HepG2 (cell line): ENCODE results near the gene ACBD7. TPM values are rescaled to one million over a fixed set of nuclear protein-coding genes. Genes with fewer than 3 reads are reported as not detected.

ENCODE experiments used
- ATAC-seq: fragments of 200-7000 bp; cut with Tn5 transposase; 3 replicates; pipeline ENCODE4 v1.9.1; 2020; ENCODE audit warnings: mild to moderate bottlenecking, moderate library complexity
- BruUV-seq: library from RNA; stranded (reverse); fragments of 400-500 nt; replicated peaks from 2 replicates; lab custom pipeline; 2021; lab: Mats Ljungman, UMichigan
- CTCF ChIA-PET: fragments of 300-600 bp; formaldehyde crosslinking; extraction: SDS; loops from one replicate; lab custom pipeline; 2021; ENCODE audit warnings: low total read pairs, inconsistent platforms, low intra/inter-chr PET ratio; lab: Yijun Ruan, JAX
- POLR2A ChIA-PET: fragments of 350-600 bp; sonication (Branson Sonifier 250); formaldehyde crosslinking; loops from one replicate; lab custom pipeline; 2020; ENCODE audit warnings: antibody characterized with exemption, inconsistent platforms; lab: Yijun Ruan, JAX
- DNase-seq: peaks from one replicate; pipeline ENCODE4 v3.0.0-alpha.2; 2015; ENCODE audit warnings: low spot score
- FAIRE-seq: peaks from 3 replicates; lab custom pipeline; 2011; peaks lifted over from hg19 to GRCh38; lab: Jason Lieb, UNC
- H2AFZ ChIP-seq: one replicate; pipeline ENCODE4 v1.6.1; 2011; ENCODE audit warnings: low read length, inconsistent platforms
- H3K27ac ChIP-seq: fragments of 300-600 bp; 3 replicates; pipeline ENCODE4 v1.8.0; 2011; ENCODE audit warnings: mixed run types, mild to moderate bottlenecking, mixed read lengths, low read length, inconsistent platforms; ENCODE audit not compliant: insufficient read depth; ENCODE audit errors: extremely low read length
- H3K27me3 ChIP-seq, 2 experiments: fragments of 200-600 bp in 1 of 2; 2 replicates in 1 of 2; 3 replicates in 1 of 2; pipeline versions ENCODE4 v1.6.0 to v1.8.0; 2011; ENCODE audit warnings: low read length in 2 of 2, mild to moderate bottlenecking in 2 of 2, moderate library complexity in 2 of 2, inconsistent platforms in 1 of 2; ENCODE audit not compliant: insufficient read depth in 2 of 2, control insufficient read depth in 1 of 2
- H3K36me3 ChIP-seq, 2 experiments: fragments of 200-600 bp in 1 of 2; replicated peaks in 1 of 2; 2 replicates in 1 of 2; 3 replicates in 1 of 2; pipeline versions ENCODE4 v1.5.1 to v1.8.0; 2011; ENCODE audit warnings: low read length in 2 of 2, inconsistent platforms in 1 of 2; ENCODE audit not compliant: insufficient read depth in 2 of 2, control insufficient read depth in 1 of 2
- H3K4me1 ChIP-seq: 2 replicates; pipeline ENCODE4 v1.5.1; 2012; ENCODE audit warnings: low read length, inconsistent platforms; ENCODE audit not compliant: insufficient read depth
- H3K4me2 ChIP-seq: 2 replicates; pipeline ENCODE4 v1.6.0; 2011; ENCODE audit warnings: low read depth, low read length, inconsistent platforms
- H3K4me3 ChIP-seq, 3 experiments: fragments of 200-600 bp in 1 of 3; sonication (generic), shearing (Covaris generic) in 1 of 3; replicated peaks in 1 of 3; 2 replicates each; pipeline ENCODE4 v1.5.1; 2011 to 2016; ENCODE audit warnings: low read length in 3 of 3, inconsistent platforms in 2 of 3, low read depth in 2 of 3, mild to moderate bottlenecking in 2 of 3, control low read depth in 1 of 3, mixed read lengths in 1 of 3; ENCODE audit not compliant: insufficient read depth in 1 of 3
- H3K79me2 ChIP-seq: one replicate; pipeline ENCODE4 v1.6.1; 2011; ENCODE audit warnings: low read length, inconsistent platforms; ENCODE audit not compliant: insufficient read depth
- H3K9ac ChIP-seq: 2 replicates; pipeline ENCODE4 v1.6.0; 2011; ENCODE audit warnings: mild to moderate bottlenecking, low read depth, low read length, inconsistent platforms; ENCODE audit not compliant: insufficient read depth
- H3K9me3 ChIP-seq: 2 replicates; pipeline ENCODE4 v1.5.1; 2012; ENCODE audit warnings: mild to moderate bottlenecking, low read length
- H4K20me1 ChIP-seq: 2 replicates; pipeline ENCODE4 v1.6.0; 2011; ENCODE audit warnings: inconsistent platforms, mild to moderate bottlenecking, low read length, moderate library complexity; ENCODE audit not compliant: insufficient read depth
- ARID3A ChIP-seq: IDR thresholded peaks from 2 replicates; pipeline ENCODE4 v1.6.1; 2012; ENCODE audit warnings: low read depth, low read length, improper control_type of control experiment
- CEBPG ChIP-seq: IDR thresholded peaks from 2 replicates; pipeline ENCODE4 v1.6.1; 2016
- CREB3 ChIP-seq: sonication (generic); formaldehyde crosslinking; IDR thresholded peaks from 2 replicates; pipeline ENCODE4 v1.5.0; 2020; ENCODE audit warnings: missing genetic modification reagents
- ETV6 ChIP-seq: sonication (generic); formaldehyde crosslinking; conservative IDR thresholded peaks from 2 replicates; pipeline ENCODE4 v1.4.0; 2020; ENCODE audit warnings: missing genetic modification reagents
- HES4 ChIP-seq: sonication (generic); formaldehyde crosslinking; IDR thresholded peaks from 2 replicates; pipeline ENCODE4 v1.9.0; 2021; ENCODE audit warnings: mild to moderate bottlenecking, missing genetic modification reagents, borderline replicate concordance
- NFATC3 ChIP-seq: sonication (generic); formaldehyde crosslinking; IDR thresholded peaks from 2 replicates; pipeline ENCODE4 v1.5.1; 2020; ENCODE audit warnings: mild to moderate bottlenecking, missing genetic modification reagents
- NR3C1 ChIP-seq: sonication (generic); formaldehyde crosslinking; IDR thresholded peaks from 2 replicates; pipeline ENCODE4 v1.4.0; 2020; ENCODE audit warnings: missing genetic modification reagents
- RCOR2 ChIP-seq: IDR thresholded peaks from 2 replicates; pipeline ENCODE4 v1.6.1; 2016; ENCODE audit warnings: missing biosample characterization, missing genetic modification reagents
- SRSF1 ChIP-seq: fragments of 200-400 bp; formaldehyde crosslinking; optimal IDR thresholded peaks from 2 replicates; pipeline ENCODE3; 2017; ENCODE audit warnings: mild to moderate bottlenecking, low read depth, low read length, moderate library complexity
- SRSF9 ChIP-seq: fragments of 200-400 bp; formaldehyde crosslinking; IDR thresholded peaks from 2 replicates; pipeline ENCODE4 v1.6.1; 2018; ENCODE audit warnings: borderline replicate concordance, mild to moderate bottlenecking, low read depth, low read length; ENCODE audit not compliant: insufficient read depth, poor library complexity, severe bottlenecking
- TFDP2 ChIP-seq: sonication (generic); formaldehyde crosslinking; IDR thresholded peaks from 2 replicates; pipeline ENCODE4 v1.4.0; 2020; ENCODE audit warnings: missing genetic modification reagents
- XBP1 ChIP-seq: sonication (generic); formaldehyde crosslinking; IDR thresholded peaks from 2 replicates; pipeline ENCODE4 v1.5.0; 2020; ENCODE audit warnings: missing genetic modification reagents
- ZNF20 ChIP-seq: sonication (generic); formaldehyde crosslinking; IDR thresholded peaks from 2 replicates; pipeline ENCODE4 v1.4.0; 2020; ENCODE audit warnings: mild to moderate bottlenecking, moderate library complexity, missing genetic modification reagents
- ZNF256 ChIP-seq: sonication (generic); formaldehyde crosslinking; conservative IDR thresholded peaks from 2 replicates; pipeline ENCODE4 v1.4.0; 2020; ENCODE audit warnings: missing genetic modification reagents
- ZNF737 ChIP-seq: sonication (generic); formaldehyde crosslinking; IDR thresholded peaks from 2 replicates; pipeline ENCODE4 v1.5.0; 2020; ENCODE audit warnings: missing genetic modification reagents, mild to moderate bottlenecking, borderline replicate concordance
- ZNF841 ChIP-seq: sonication (generic); formaldehyde crosslinking; IDR thresholded peaks from 2 replicates; pipeline ENCODE4 v1.8.1; 2023; ENCODE audit warnings: missing genetic modification reagents, borderline replicate concordance
- ZSCAN31 ChIP-seq: sonication (generic); formaldehyde crosslinking; IDR thresholded peaks from 2 replicates; pipeline ENCODE4 v1.5.0; 2020; ENCODE audit warnings: low read depth, mild to moderate bottlenecking, missing genetic modification reagents
- ZSCAN5A ChIP-seq: sonication (generic); formaldehyde crosslinking; IDR thresholded peaks from 2 replicates; pipeline ENCODE4 v1.8.0; 2022; ENCODE audit warnings: mild to moderate bottlenecking, missing genetic modification reagents, borderline replicate concordance
- WGBS: methylation state at CpG from one replicate; pipeline ENCODE4 v1.1.6; 2017; ENCODE audit warnings: low lambda C conversion rate; 5-methylcytosine and 5-hydroxymethylcytosine counted together
- in situ Hi-C: cut with HindIII; loops from 2 replicates; pipeline ENCODE4 v1.10.0; 2017; ENCODE audit warnings: low pct_unique_long_range_greater_than_20kb; ENCODE audit not compliant: extremely low pct_ligation_motif_present
- intact Hi-C: fragments of 100-400 bp; cut with micrococcal nuclease; formaldehyde crosslinking; loops from one replicate; pipeline ENCODE4 v1.10.0; 2022; ENCODE audit not compliant: unreplicated experiment
- polyA plus RNA-seq, 8 experiments: library from polyadenylated mRNA; depleted of rRNA in 3 of 8; stranded (reverse) in 7 of 8; unstranded in 1 of 8; fragments of >200 nt; fragmentation: Illumina TruSeq in 4 of 8; extraction: Trizol in 4 of 8; gene quantifications; 2 replicates each; pipeline versions ENCODE4 v1.2.1 to v1.2.3, GENCODE V29; 2011 to 2016; ENCODE audit warnings: low read depth in 4 of 8, missing spikeins in 1 of 8, mixed read lengths in 1 of 8; ENCODE audit not compliant: insufficient read depth in 1 of 8
- total RNA-seq, 5 experiments: library from RNA; depleted of rRNA; stranded (reverse); fragments of >200 nt; fragmentation: Illumina TruSeq; extraction: Trizol; gene quantifications; 2 replicates each; pipeline ENCODE4 v1.2.3, GENCODE V29; 2016; ENCODE audit warnings: low read depth in 1 of 5

Gene ACBD7
- total and polyA plus RNA-seq, 2 of the 13 experiments (the other 11 are each of a cell fraction or from before 2014, with no cell fraction given): 1.4 to 2.6 TPM

GRCh38 chr10:15027741-15028140 lies 60.8 kb downstream of the ACBD7 start:
- no peak for FAIRE-seq
- in situ Hi-C loops (no loop called here), intact Hi-C loops (no loop called here)
- H3K36me3 ChIP-seq: no peaks in the 10 kb centered on the region
- H3K9ac ChIP-seq: no peak overlapping the region
- no peaks in the 10 kb centered on the region for H3K4me1 ChIP-seq
- H3K27ac ChIP-seq: no peak overlapping the region
- no peaks in the 10 kb centered on the region for H3K9me3 ChIP-seq
- H3K4me3 ChIP-seq: no peak overlapping the region
- POLR2A ChIA-PET: no interaction called here
- TF ChIP-seq SRSF9: no peak
- TF ChIP-seq ZSCAN31 (CRISPR knock-in tag): no peak
- TF ChIP-seq NR3C1 (CRISPR knock-in tag): no peak
- TF ChIP-seq ZNF256 (CRISPR knock-in tag): no peak
- no peak for TF ChIP-seq CREB3 (CRISPR knock-in tag)
- TF ChIP-seq ARID3A: no peak
- TF ChIP-seq ZNF20 (CRISPR knock-in tag): no peak
- no peak for TF ChIP-seq ZSCAN5A (CRISPR knock-in tag)
- no peak for TF ChIP-seq RCOR2 (CRISPR knock-in tag)
- no peak for TF ChIP-seq CEBPG (CRISPR knock-in tag)
- TF ChIP-seq ZNF841 (CRISPR knock-in tag): no peak
- no peak for TF ChIP-seq HES4 (CRISPR knock-in tag)
- TF ChIP-seq ETV6: no peak
- no peak for TF ChIP-seq SRSF1
- TF ChIP-seq NFATC3 (CRISPR knock-in tag): no peak
- TF ChIP-seq ZNF737 (CRISPR knock-in tag): no peak
- TF ChIP-seq TFDP2 (CRISPR knock-in tag): no peak
- no peak for TF ChIP-seq XBP1 (CRISPR knock-in tag)
- TF ChIP-seq, all 625 proteins: peak for 0
- no TSS peak for BruUV-seq
- no peak for ATAC-seq
- Histone ChIP-seq H3K27me3 (no peaks in the 10 kb centered on the region), H3K4me2 (no peak overlapping the region), H4K20me1 (no peaks in the 10 kb centered on the region), H3K79me2 (no peaks in the 10 kb centered on the region), H2AFZ (no peak overlapping the region)
- no peak for DNase-seq
- CTCF ChIA-PET: no interaction called here
- WGBS: 51% methylated on average over 3 of the region's 3 CpGs
